GM20000 (cell line): ENCODE results near the gene SLF1.

ENCODE experiments used
- DNase-seq: peaks from one replicate; pipeline ENCODE4 v3.0.0; 2012; ENCODE audit warnings: low spot score
- CTCF ChIP-seq: IDR thresholded peaks from 2 replicates; pipeline ENCODE4 v1.5.1; 2012; ENCODE audit warnings: mild to moderate bottlenecking, control low read depth; ENCODE audit errors: extremely low read depth, missing control alignments

The SLF1 gene

GRCh38 chr5:94660506-94660905, 42.0 kb downstream of the SLF1 start:
- DNase-seq: no peak
- no peak for TF ChIP-seq CTCF

DNA sequence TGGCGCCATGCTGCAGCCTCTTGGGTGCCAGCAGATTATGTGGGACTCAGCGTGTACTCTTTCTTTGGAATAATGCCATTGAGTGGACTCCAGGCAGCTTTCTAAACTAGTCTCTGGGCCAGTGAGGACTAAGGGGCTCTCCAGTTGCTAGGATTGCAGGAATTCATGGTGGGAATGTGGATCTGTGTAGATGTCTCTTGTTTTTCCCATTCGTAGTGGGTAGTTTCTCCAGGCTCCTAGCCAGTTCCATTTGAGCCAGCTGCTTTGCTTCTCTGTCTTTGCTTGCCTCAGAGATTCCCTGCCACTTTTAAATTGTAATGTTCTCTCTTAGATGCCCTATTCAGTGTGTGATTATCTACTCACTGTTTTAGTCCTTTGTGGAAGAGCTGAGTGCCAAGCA, 42.6 kb downstream of the SLF1 start:
- no peak for TF ChIP-seq CTCF
- no peak for DNase-seq

DNA sequence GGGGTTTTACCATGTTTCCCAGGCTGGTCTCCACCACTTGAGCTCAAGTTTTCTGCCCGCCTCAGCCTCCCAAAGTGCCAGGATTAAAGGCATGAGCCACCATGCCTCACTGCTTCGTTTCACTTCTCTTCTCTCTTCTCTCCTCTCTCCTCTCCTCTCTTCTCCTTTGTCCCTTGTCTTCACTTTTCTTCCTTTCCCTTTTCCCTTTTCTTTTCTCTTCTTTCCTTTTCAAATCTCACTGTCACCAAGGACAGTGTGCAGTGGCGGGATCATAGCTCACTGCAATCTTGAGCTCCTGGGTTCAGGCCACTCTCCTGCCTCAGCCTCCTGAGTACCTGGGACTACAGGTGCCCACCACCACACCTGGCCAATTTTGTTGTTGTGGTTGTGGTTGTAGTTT, 49.5 kb downstream of the SLF1 start:
- no peak for TF ChIP-seq CTCF
- no peak for DNase-seq

- no peak for DNase-seq
- no peak for TF ChIP-seq CTCF
Observed at GRCh38 chr5:94670726-94671125, 52.3 kb downstream of the SLF1 start.

- DNase-seq: no peak
- TF ChIP-seq CTCF: no peak
Observed at GRCh38 chr5:94672746-94673145, 54.3 kb downstream of the SLF1 start.

DNA sequence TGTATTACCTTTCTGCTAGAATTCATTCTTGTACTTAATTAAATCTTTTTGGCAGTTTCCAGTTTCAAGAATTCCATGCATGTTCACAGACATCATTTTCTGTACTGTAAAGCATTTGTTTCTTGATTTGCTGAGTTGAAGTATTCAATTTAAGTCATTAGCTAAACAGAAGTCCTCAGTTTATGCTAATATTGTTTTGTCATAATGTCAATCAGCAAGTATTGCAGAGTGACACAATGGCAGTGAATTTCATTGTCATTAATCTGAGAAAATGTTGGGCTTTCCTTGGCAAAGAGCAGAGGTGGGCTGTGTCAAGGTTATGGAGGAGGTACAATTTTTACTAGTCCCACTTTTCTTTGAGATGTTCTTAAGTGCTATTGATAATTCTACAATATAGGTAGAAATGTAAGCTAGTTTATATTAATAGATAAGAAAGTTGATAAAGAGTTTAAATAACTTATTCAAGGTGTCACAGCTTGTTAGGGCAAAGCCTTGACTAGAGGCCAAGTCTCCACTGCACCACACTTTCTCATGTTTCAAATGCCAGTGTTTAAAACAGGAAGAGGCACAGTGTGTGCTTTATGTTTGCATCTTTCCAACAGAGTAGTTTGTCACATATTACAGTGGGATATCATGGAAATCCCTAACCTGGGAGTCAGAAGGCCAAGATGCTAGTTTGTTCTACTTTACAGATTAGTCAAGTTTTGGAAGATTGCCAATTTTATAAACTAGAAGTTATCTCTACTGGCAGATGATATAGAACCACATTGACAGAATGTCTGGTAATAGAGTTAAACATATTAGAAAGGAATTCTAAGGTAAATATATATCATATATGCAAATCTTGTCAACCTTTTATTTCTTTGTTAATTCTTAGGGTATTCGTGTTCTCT, 56.3 kb downstream of the SLF1 start:
- TF ChIP-seq CTCF: no peak
- no peak for DNase-seq

DNA sequence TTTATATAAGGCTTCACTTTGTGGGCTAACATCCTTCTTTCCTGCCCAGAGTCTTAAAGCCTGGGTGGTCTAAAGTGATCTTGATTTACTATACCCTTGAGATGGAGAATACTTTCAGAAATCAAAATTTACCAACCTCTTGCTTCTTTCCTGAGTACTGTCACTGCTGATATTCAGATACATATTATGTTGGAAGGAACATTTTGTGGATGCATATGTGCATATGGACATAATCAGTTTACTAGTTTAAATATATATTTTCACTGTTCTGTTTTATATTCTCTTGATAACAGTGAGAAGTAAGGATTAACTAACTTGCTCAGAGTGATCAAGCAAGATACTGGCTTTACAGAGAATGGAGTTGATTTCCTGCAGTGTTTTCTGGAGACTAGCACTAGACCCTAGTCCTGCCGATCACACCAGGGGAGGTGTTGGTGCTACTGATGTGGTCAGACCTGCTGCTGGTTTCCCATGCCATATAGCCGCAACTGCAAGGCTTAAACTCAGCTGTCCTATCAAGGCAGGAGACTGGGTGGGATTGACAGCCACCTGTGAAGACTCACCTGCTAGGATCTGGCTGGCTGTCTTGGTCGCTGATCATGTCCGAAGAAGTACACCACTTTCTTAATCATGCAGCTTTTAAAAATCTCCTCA, 57.6 kb downstream of the SLF1 start:
- DNase-seq: no peak
- no peak for TF ChIP-seq CTCF
